Mesendoderm (in vitro differentiated cells): ENCODE data around the gene MILR1.
"Not testable (repeated sequence)": the region's sequence is repeated elsewhere in the genome, so short reads cannot be mapped to it uniquely, and the experiment has no call there.

ENCODE experiments used
- DNase-seq: peaks from one replicate; pipeline ENCODE4 v3.0.0; 2013
- H2AK5ac ChIP-seq: 2 replicates; pipeline ENCODE4 v1.6.1; 2013; ENCODE audit warnings: low read length, inconsistent platforms
- H2BK120ac ChIP-seq: 2 replicates; pipeline ENCODE4 v1.6.1; 2013; ENCODE audit warnings: low read depth, mild to moderate bottlenecking, low read length, moderate library complexity, mixed read lengths
- H2BK15ac ChIP-seq: replicated peaks from 2 replicates; pipeline ENCODE4 v1.6.1; 2013; ENCODE audit warnings: low read depth, mild to moderate bottlenecking, moderate library complexity
- H2BK5ac ChIP-seq: 2 replicates; pipeline ENCODE4 v1.6.1; 2013; ENCODE audit warnings: low read length, inconsistent platforms
- H3K18ac ChIP-seq: 2 replicates; pipeline ENCODE4 v1.6.1; 2013; ENCODE audit warnings: mild to moderate bottlenecking, low read length, mixed read lengths
- H3K23ac ChIP-seq: one replicate; pipeline ENCODE4 v1.6.1; 2013; ENCODE audit warnings: low read length
- H3K27ac ChIP-seq: 2 replicates; pipeline ENCODE4 v1.5.1; 2013; ENCODE audit warnings: low read depth, mild to moderate bottlenecking, inconsistent platforms, low read length, moderate library complexity
- H3K27me3 ChIP-seq: 2 replicates; pipeline ENCODE4 v1.6.1; 2013; ENCODE audit warnings: low read length, control low read depth, mild to moderate bottlenecking, inconsistent platforms; ENCODE audit not compliant: insufficient read depth, poor library complexity
- H3K36me3 ChIP-seq: 2 replicates; pipeline ENCODE4 v1.6.1; 2013; ENCODE audit warnings: low read length, inconsistent platforms; ENCODE audit not compliant: control insufficient read depth, insufficient read depth
- H3K4ac ChIP-seq: one replicate; pipeline ENCODE4 v1.6.1; 2013; ENCODE audit warnings: low read depth, mild to moderate bottlenecking, low read length, moderate library complexity
- H3K4me1 ChIP-seq: 2 replicates; pipeline ENCODE4 v1.6.1; 2013; ENCODE audit warnings: low read depth, low read length, inconsistent platforms; ENCODE audit not compliant: control insufficient read depth
- H3K4me2 ChIP-seq: 2 replicates; pipeline ENCODE4 v1.6.1; 2013; ENCODE audit warnings: low read length
- H3K4me3 ChIP-seq: 2 replicates; pipeline ENCODE4 v1.5.1; 2013; ENCODE audit warnings: mild to moderate bottlenecking, low read length
- H3K56ac ChIP-seq: one replicate; pipeline ENCODE4 v1.6.1; 2013; ENCODE audit warnings: low read length
- H3K79me1 ChIP-seq: 2 replicates; pipeline ENCODE4 v1.6.1; 2013; ENCODE audit warnings: low read length, inconsistent platforms
- H3K79me2 ChIP-seq: 2 replicates; pipeline ENCODE4 v1.6.1; 2013; ENCODE audit warnings: mild to moderate bottlenecking, low read length; ENCODE audit not compliant: control insufficient read depth, insufficient read depth
- H3K9ac ChIP-seq: 2 replicates; pipeline ENCODE4 v1.6.1; 2013; ENCODE audit warnings: low read length, inconsistent platforms
- H4K5ac ChIP-seq: one replicate; pipeline ENCODE4 v1.6.1; 2013; ENCODE audit warnings: low read length
- H4K8ac ChIP-seq: one replicate; pipeline ENCODE4 v1.6.1; 2013; ENCODE audit warnings: low read depth, mild to moderate bottlenecking, control low read depth, low read length, moderate library complexity
- WGBS: extraction: QIAGEN DNeasy Blood & Tissue Kit; methylation state at CpG from one replicate; pipeline ENCODE4 v1.1.7; 2013; ENCODE audit warnings: low lambda C conversion rate, missing lambda C conversion rate; ENCODE audit not compliant: insufficient coverage; ENCODE audit errors: extremely low coverage; 5-methylcytosine and 5-hydroxymethylcytosine counted together

The MILR1 gene

GRCh38 chr17:64423881-64424280 lies 25.0 kb upstream of the MILR1 start:
- H3K79me1 ChIP-seq, result no peaks in the 10 kb centered on the region
- H3K79me2 ChIP-seq, result no peaks in the 10 kb centered on the region
- H2BK15ac ChIP-seq, result no peak overlapping the region
- no peak overlapping the region for H2BK5ac ChIP-seq
- no peak overlapping the region for H3K4me3 ChIP-seq
- no peak overlapping the region for H3K23ac ChIP-seq
- H3K4me2 ChIP-seq, result no peak overlapping the region
- H3K18ac ChIP-seq, result no peak overlapping the region
- no peak overlapping the region for H4K8ac ChIP-seq
- no peak overlapping the region for H3K27ac ChIP-seq
- H3K4ac ChIP-seq, result no peak overlapping the region
- H3K27me3 ChIP-seq, result no peaks in the 10 kb centered on the region
- no peak overlapping the region for H3K9ac ChIP-seq
- no peaks in the 10 kb centered on the region for H3K36me3 ChIP-seq
- H2AK5ac ChIP-seq, result no peak overlapping the region
- no peak overlapping the region for H3K56ac ChIP-seq
- no peaks in the 10 kb centered on the region for H3K4me1 ChIP-seq
- no CpG with 5 or more reads among the region's 3 CpGs for WGBS
- H2BK120ac ChIP-seq, result no peak overlapping the region
- no peak overlapping the region for H4K5ac ChIP-seq
- no peak for DNase-seq

DNA sequence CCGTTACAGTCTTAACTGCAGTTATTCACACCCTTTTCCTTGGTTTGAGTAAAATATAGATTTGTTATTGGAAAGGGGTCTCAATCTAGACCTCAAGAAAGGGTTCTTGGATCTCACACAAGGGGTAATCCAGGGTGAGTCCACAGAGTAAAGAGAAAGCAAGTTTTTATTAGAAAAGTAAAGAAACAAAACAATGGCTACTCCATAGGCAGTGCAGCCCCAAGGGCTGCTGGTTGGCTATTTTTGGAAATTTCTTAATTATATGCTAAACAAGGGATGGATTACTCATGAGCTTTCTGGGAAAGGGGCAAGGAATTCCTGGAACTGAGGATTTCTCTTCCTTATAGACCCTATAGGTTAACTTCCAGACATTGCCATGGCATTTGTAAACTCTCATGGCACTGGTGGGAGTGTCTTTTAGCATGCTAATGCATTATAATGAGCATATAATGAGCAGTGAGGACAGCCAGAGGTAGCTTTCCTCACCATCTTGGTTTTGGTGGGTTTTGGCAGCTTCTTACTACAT lies 24.5 kb upstream of the MILR1 start:
- Histone ChIP-seq H3K27ac (no peak overlapping the region), H3K4me2 (no peak overlapping the region), H3K4me3 (no peak overlapping the region), H4K8ac (no peak overlapping the region), H2BK5ac (no peak overlapping the region), H2BK15ac (no peak overlapping the region), H3K4ac (no peak overlapping the region), H3K9ac (no peak overlapping the region), H3K23ac (no peak overlapping the region), H4K5ac (no peak overlapping the region), H3K27me3 (no peaks in the 10 kb centered on the region), H2AK5ac (no peak overlapping the region), H3K18ac (no peak overlapping the region), H3K79me2 (no peaks in the 10 kb centered on the region), H2BK120ac (no peak overlapping the region), H3K36me3 (no peaks in the 10 kb centered on the region), H3K79me1 (no peaks in the 10 kb centered on the region), H3K4me1 (no peaks in the 10 kb centered on the region), H3K56ac (no peak overlapping the region)
- no CpG with 5 or more reads among the region's 1 CpG for WGBS
- no peak for DNase-seq

DNA sequence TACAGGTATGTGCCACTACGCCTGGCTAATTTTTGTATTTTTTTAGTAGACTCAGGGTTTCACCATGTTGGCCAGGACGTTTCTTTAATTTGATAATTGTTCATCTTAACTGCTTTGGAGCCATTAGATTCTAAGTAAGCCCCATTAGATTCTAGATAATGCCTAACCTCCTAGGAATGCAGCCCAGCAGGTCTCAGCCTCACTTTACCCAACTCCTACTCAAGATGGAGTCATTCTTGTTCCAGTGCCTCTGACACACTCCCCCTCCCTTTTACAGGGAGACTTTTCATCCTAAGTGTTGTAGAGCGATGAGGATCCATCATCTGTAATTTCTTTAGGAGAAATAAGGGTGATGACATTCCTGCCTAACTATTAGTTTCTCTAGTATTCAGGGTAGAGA lies 23.7 kb upstream of the MILR1 start:
- no peak overlapping the region for H2BK5ac ChIP-seq
- no CpG with 5 or more reads among the region's 3 CpGs for WGBS
- H3K23ac ChIP-seq, result no peak overlapping the region
- H3K79me1 ChIP-seq, result no peaks in the 10 kb centered on the region
- H3K27ac ChIP-seq, result no peak overlapping the region
- H3K79me2 ChIP-seq, result no peaks in the 10 kb centered on the region
- no peaks in the 10 kb centered on the region for H3K27me3 ChIP-seq
- no peak overlapping the region for H3K56ac ChIP-seq
- H3K4me2 ChIP-seq, result no peak overlapping the region
- no peak overlapping the region for H2AK5ac ChIP-seq
- no peaks in the 10 kb centered on the region for H3K36me3 ChIP-seq
- H3K4me3 ChIP-seq, result no peak overlapping the region
- DNase-seq, result no peak
- H4K8ac ChIP-seq, result no peak overlapping the region
- H2BK120ac ChIP-seq, result no peak overlapping the region
- no peak overlapping the region for H3K4ac ChIP-seq
- no peak overlapping the region for H4K5ac ChIP-seq
- H2BK15ac ChIP-seq, result no peak overlapping the region
- H3K4me1 ChIP-seq, result no peaks in the 10 kb centered on the region
- no peak overlapping the region for H3K18ac ChIP-seq
- no peak overlapping the region for H3K9ac ChIP-seq

- H2BK15ac ChIP-seq, result no peak overlapping the region
- no peak overlapping the region for H4K8ac ChIP-seq
- no peak overlapping the region for H3K23ac ChIP-seq
- H3K9ac ChIP-seq, result no peak overlapping the region
- H3K36me3 ChIP-seq, result no peaks in the 10 kb centered on the region
- no peak overlapping the region for H3K56ac ChIP-seq
- no peak overlapping the region for H3K27ac ChIP-seq
- no peak overlapping the region for H3K4ac ChIP-seq
- H3K4me3 ChIP-seq, result no peak overlapping the region
- H3K4me1 ChIP-seq, result no peaks in the 10 kb centered on the region
- no peak overlapping the region for H3K18ac ChIP-seq
- no peak overlapping the region for H3K4me2 ChIP-seq
- H2BK5ac ChIP-seq, result no peak overlapping the region
- H2AK5ac ChIP-seq, result no peak overlapping the region
- no peaks in the 10 kb centered on the region for H3K27me3 ChIP-seq
- no peaks in the 10 kb centered on the region for H3K79me1 ChIP-seq
- H2BK120ac ChIP-seq, result no peak overlapping the region
- H3K79me2 ChIP-seq, result no peaks in the 10 kb centered on the region
- H4K5ac ChIP-seq, result no peak overlapping the region
- no peak for DNase-seq
Measured at GRCh38 chr17:64426596-64426995, 22.3 kb upstream of the MILR1 start.

DNA sequence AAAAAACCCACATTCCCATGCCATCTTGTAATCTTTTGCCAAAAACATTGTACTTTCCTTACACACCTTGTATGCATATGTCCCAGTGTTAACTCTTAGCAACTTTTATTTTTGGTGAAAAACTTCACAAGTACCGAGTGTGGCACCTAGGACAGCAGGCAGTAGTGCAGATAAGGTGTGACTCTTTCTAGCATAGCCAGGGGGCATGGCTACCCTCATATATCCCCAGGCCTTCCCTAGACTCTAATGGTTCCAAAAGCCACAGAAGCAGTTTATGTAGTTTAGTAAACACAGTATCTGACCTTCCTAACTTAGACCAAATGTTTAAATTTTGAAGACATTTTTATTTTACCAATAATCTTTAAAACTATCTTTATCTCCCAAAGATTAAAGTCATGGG lies 20.5 kb upstream of the MILR1 start:
- Histone ChIP-seq H4K5ac (no peak overlapping the region), H3K79me2 (no peaks in the 10 kb centered on the region), H3K36me3 (no peaks in the 10 kb centered on the region), H3K27ac (no peak overlapping the region), H3K56ac (no peak overlapping the region), H3K4ac (no peak overlapping the region), H3K9ac (no peak overlapping the region), H3K27me3 (no peaks in the 10 kb centered on the region), H3K79me1 (no peaks in the 10 kb centered on the region), H3K4me2 (no peak overlapping the region), H2BK15ac (no peak overlapping the region), H4K8ac (no peak overlapping the region), H2BK120ac (no peak overlapping the region), H3K4me1 (no peaks in the 10 kb centered on the region), H2AK5ac (no peak overlapping the region), H3K18ac (no peak overlapping the region), H3K4me3 (no peak overlapping the region), H2BK5ac (no peak overlapping the region), H3K23ac (no peak overlapping the region)
- no peak for DNase-seq
- WGBS, result no CpG with 5 or more reads among the region's 1 CpG

- not testable (repeated sequence) for H3K18ac ChIP-seq, H4K5ac ChIP-seq, H3K79me1 ChIP-seq, H3K23ac ChIP-seq, H3K9ac ChIP-seq, H3K4me1 ChIP-seq, H3K4me2 ChIP-seq, H3K4ac ChIP-seq, H3K27me3 ChIP-seq, H2AK5ac ChIP-seq, H4K8ac ChIP-seq, H3K27ac ChIP-seq, H3K56ac ChIP-seq, H2BK5ac ChIP-seq, H2BK15ac ChIP-seq, H3K79me2 ChIP-seq, H2BK120ac ChIP-seq, H3K36me3 ChIP-seq, DNase-seq, H3K4me3 ChIP-seq
- WGBS, result no CpG with 5 or more reads among the region's 2 CpGs
Measured at GRCh38 chr17:64430036-64430435, 18.9 kb upstream of the MILR1 start.
